Hepatocyte (in vitro differentiated cells): ENCODE data around the gene STXBP6. TPM values are rescaled to one million over a fixed set of nuclear protein-coding genes. Genes with fewer than 3 reads are reported as not detected.

ENCODE experiments used
- DNase-seq: peaks from one replicate; pipeline ENCODE4 v3.0.0-alpha.2; 2016; ENCODE audit warnings: low spot score
- H2AFZ ChIP-seq: fragments of 200-600 bp; sonication (generic); 2 replicates; pipeline ENCODE4 v1.6.0; 2016; ENCODE audit warnings: antibody characterized with exemption, mild to moderate bottlenecking
- H3K27ac ChIP-seq: fragments of 200-600 bp; sonication (generic); 2 replicates; pipeline ENCODE4 v1.5.1; 2016; ENCODE audit warnings: mild to moderate bottlenecking
- H3K27me3 ChIP-seq: fragments of 200-600 bp; sonication (generic); 2 replicates; pipeline ENCODE4 v1.6.1; 2016
- H3K36me3 ChIP-seq: fragments of 200-600 bp; sonication (generic); replicated peaks from 2 replicates; pipeline ENCODE4 v1.5.1; 2016; ENCODE audit warnings: low read depth; ENCODE audit not compliant: insufficient read depth
- H3K4me1 ChIP-seq: fragments of 200-600 bp; sonication (generic); 2 replicates; pipeline ENCODE4 v1.5.1; 2016; ENCODE audit warnings: mild to moderate bottlenecking, moderate library complexity; ENCODE audit not compliant: insufficient read depth
- H3K4me2 ChIP-seq: fragments of 200-600 bp; sonication (generic); 2 replicates; pipeline ENCODE4 v1.6.0; 2016
- H3K4me3 ChIP-seq: fragments of 200-600 bp; sonication (generic); 2 replicates; pipeline ENCODE4 v1.5.1; 2016; ENCODE audit warnings: mild to moderate bottlenecking
- H3K79me2 ChIP-seq: fragments of 200-600 bp; sonication (generic); 2 replicates; pipeline ENCODE4 v1.6.0; 2017; ENCODE audit warnings: mild to moderate bottlenecking
- H3K9me2 ChIP-seq: fragments of 200-600 bp; sonication (generic); replicated peaks from 2 replicates; pipeline ENCODE4 v1.6.0; 2017; ENCODE audit warnings: mild to moderate bottlenecking; ENCODE audit not compliant: insufficient read depth
- H3K9me3 ChIP-seq: fragments of 200-600 bp; sonication (generic); 2 replicates; pipeline ENCODE4 v1.5.1; 2016; ENCODE audit warnings: low read depth, mild to moderate bottlenecking
- H4K20me1 ChIP-seq: fragments of 200-600 bp; sonication (generic); 2 replicates; pipeline ENCODE4 v1.6.0; 2016; ENCODE audit warnings: mild to moderate bottlenecking; ENCODE audit not compliant: insufficient read depth, poor library complexity, severe bottlenecking
- EZH2 ChIP-seq: fragments of 200-600 bp; sonication (generic); IDR thresholded peaks from 2 replicates; pipeline ENCODE4 v1.6.1; 2016; ENCODE audit warnings: antibody characterized with exemption, mild to moderate bottlenecking, borderline replicate concordance
- EZH2phosphoT487 ChIP-seq: fragments of 200-600 bp; sonication (generic); IDR thresholded peaks from one replicate; pipeline ENCODE4 v1.6.1; 2018; ENCODE audit warnings: antibody characterized with exemption, mild to moderate bottlenecking, low read depth, moderate library complexity; ENCODE audit not compliant: unreplicated experiment, severe bottlenecking
- WGBS: methylation state at CpG from one replicate; pipeline ENCODE4 v1.1.6; 2016; ENCODE audit warnings: low lambda C conversion rate; ENCODE audit errors: missing lambda C conversion rate; 5-methylcytosine and 5-hydroxymethylcytosine counted together
- polyA plus RNA-seq: library from polyadenylated mRNA; unstranded; fragments of >200 nt; fragmentation: Nextera tagmentation; extraction: Ambion mirVana; gene quantifications from 2 replicates; pipeline ENCODE4 v1.2.1, GENCODE V29; 2016
- total RNA-seq: library from RNA; depleted of rRNA; stranded (reverse); fragments of >200 nt; gene quantifications from 2 replicates; pipeline ENCODE4 v1.2.3, GENCODE V29; 2014
- TF ChIP-seq, protein P1 (sequence below): fragments of 200-600 bp; sonication (generic); IDR thresholded peaks from 2 replicates; pipeline ENCODE4 v1.5.1; 2016; ENCODE audit warnings: antibody characterized with exemption, mild to moderate bottlenecking; ENCODE audit not compliant: poor library complexity

The STXBP6 gene
- total and polyA plus RNA-seq, 2 experiments from 2014 or later: 34.1 to 44.9 TPM

DNA sequence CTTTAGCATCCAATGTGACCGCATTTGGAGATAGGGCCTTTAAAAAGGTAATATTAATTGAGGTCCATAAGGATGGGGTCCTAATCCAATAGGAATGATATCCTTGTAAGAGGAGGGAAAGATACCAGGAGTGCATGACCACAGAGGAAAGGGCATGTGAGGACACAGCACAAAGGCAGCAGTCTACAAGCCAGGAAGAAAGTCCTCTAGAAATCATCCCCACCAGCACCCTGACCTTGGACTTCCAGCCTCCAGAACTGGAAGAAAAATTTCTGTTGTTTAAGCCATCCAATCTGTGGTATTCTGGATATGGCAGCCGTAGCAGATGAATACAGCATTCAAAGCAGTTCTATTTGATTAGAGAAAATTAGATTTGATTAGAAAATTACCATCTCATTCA lies 145.4 kb downstream of the STXBP6 start:
- no peak for DNase-seq
- Histone ChIP-seq H3K4me2 (no peak overlapping the region), H3K9me2 (no peaks in the 10 kb centered on the region), H2AFZ (no peak overlapping the region), H3K4me3 (no peak overlapping the region), H3K36me3 (no peaks in the 10 kb centered on the region), H3K9me3 (no peaks in the 10 kb centered on the region), H3K4me1 (peaks cover 28% of the 10 kb centered on the region), H3K27ac (no peak overlapping the region), H3K79me2 (peaks cover 37% of the 10 kb centered on the region), H4K20me1 (no peaks in the 10 kb centered on the region), H3K27me3 (no peaks in the 10 kb centered on the region)
- WGBS: 97% methylated on average over 2 of the region's 2 CpGs
- TF ChIP-seq EZH2: no peak
- TF ChIP-seq EZH2phosphoT487: no peak
- TF ChIP-seq, protein P1, sequence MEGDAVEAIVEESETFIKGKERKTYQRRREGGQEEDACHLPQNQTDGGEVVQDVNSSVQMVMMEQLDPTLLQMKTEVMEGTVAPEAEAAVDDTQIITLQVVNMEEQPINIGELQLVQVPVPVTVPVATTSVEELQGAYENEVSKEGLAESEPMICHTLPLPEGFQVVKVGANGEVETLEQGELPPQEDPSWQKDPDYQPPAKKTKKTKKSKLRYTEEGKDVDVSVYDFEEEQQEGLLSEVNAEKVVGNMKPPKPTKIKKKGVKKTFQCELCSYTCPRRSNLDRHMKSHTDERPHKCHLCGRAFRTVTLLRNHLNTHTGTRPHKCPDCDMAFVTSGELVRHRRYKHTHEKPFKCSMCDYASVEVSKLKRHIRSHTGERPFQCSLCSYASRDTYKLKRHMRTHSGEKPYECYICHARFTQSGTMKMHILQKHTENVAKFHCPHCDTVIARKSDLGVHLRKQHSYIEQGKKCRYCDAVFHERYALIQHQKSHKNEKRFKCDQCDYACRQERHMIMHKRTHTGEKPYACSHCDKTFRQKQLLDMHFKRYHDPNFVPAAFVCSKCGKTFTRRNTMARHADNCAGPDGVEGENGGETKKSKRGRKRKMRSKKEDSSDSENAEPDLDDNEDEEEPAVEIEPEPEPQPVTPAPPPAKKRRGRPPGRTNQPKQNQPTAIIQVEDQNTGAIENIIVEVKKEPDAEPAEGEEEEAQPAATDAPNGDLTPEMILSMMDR: no peak

DNA sequence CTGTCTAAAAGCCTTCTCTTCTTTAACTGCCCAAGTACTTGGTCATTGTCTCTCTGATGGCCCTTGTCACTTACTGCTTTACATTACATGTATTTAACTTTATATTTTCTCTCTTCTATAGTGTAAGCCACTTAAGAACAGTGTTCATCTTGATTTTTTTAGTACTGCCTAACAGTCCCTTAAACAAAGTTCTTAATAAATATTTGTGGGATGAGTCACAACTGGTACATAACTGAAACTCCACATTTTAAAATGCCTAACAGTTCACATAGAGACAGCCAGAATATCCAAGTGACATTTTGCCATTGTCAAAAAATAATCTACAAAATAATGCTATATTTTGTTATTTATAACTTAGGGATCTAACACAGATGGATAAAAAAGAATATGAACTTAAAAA lies 146.6 kb downstream of the STXBP6 start:
- H4K20me1 ChIP-seq: no peaks in the 10 kb centered on the region
- H3K9me2 ChIP-seq: no peaks in the 10 kb centered on the region
- H2AFZ ChIP-seq: no peak overlapping the region
- H3K9me3 ChIP-seq: no peaks in the 10 kb centered on the region
- H3K4me1 ChIP-seq: peaks cover 18% of the 10 kb centered on the region
- no peak for DNase-seq
- H3K27me3 ChIP-seq: no peaks in the 10 kb centered on the region
- H3K27ac ChIP-seq: no peak overlapping the region
- TF ChIP-seq EZH2phosphoT487: no peak
- TF ChIP-seq, protein P1: no peak
- TF ChIP-seq EZH2: no peak
- H3K36me3 ChIP-seq: no peaks in the 10 kb centered on the region
- no peak overlapping the region for H3K4me3 ChIP-seq
- H3K4me2 ChIP-seq: no peak overlapping the region
- peaks cover 44% of the 10 kb centered on the region for H3K79me2 ChIP-seq

DNA sequence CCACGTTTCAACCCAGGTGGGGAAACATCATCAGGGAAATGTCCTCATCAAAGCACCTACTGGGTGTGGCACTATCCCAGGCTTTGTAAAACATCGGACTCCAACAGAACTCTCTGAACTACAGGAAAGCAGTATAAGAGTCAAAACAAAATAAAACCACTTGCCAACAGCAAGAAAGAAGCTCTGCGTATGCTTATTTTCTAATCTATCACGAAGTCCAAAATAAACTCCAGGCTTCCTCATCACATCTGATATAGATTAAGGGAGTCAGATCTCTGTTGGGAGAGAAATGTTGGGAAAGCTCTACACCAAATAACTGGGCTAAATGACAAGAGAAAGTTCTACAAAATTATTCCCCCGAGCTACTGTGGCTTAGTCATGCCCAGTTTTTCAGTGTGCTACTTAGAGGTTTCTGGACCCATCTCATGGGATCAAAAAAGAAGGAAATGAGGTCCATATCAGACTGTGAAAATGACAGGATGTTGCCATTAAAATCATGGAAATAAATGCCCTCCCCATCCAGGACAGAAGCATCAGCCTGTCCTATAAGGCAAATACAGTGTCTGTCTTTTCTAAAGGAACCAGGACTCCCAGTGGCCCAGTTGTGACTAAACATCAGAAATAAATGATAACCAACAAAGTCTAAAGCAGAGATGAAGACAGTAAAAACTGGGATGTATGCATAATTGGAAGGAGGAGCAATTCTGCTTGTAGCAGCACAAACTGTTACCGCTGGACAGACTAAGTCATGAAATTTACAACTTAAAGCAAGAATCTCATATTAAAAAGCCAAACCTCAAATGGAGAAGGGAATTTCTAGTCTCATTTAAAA lies 149.5 kb downstream of the STXBP6 start:
- H3K36me3 ChIP-seq: no peaks in the 10 kb centered on the region
- H3K79me2 ChIP-seq: peaks cover 51% of the 10 kb centered on the region
- no peaks in the 10 kb centered on the region for H3K9me3 ChIP-seq
- H4K20me1 ChIP-seq: no peaks in the 10 kb centered on the region
- H3K27ac ChIP-seq: peak overlapping the region; percentile 21
- WGBS: 52% methylated on average over 6 of the region's 6 CpGs
- no peak overlapping the region for H2AFZ ChIP-seq
- no peaks in the 10 kb centered on the region for H3K27me3 ChIP-seq
- H3K9me2 ChIP-seq: no peaks in the 10 kb centered on the region
- H3K4me1 ChIP-seq: peaks cover 18% of the 10 kb centered on the region
- H3K4me2 ChIP-seq: peak overlapping the region; percentile 50
- no peak overlapping the region for H3K4me3 ChIP-seq
- no peak for DNase-seq
- TF ChIP-seq EZH2phosphoT487: no peak
- TF ChIP-seq EZH2: no peak
- TF ChIP-seq, protein P1: no peak
